Thyroid gland (tissue), 4 donors: ENCODE data around the gene CCDC201.

ENCODE experiments used
- POLR2A ChIP-seq, 2 donors: fragments of 450-650 bp; IDR thresholded peaks; one replicate each; pipeline ENCODE4 v1.6.1; 2017; ENCODE audit warnings: antibody characterized with exemption in 2 of 2, mild to moderate bottlenecking in 2 of 2, moderate library complexity in 1 of 2
- TF ChIP-seq, protein P1 (sequence below), 6 experiments: fragments of 200-600 bp in 3 of 6; fragments of 450-650 bp in 3 of 6; sonication (generic) in 3 of 6; IDR thresholded peaks; one replicate each; pipeline ENCODE4 v1.5.1; 2016 to 2019; ENCODE audit warnings: antibody characterized with exemption in 6 of 6, mild to moderate bottlenecking in 2 of 6, inconsistent platforms in 1 of 6, moderate library complexity in 1 of 6

DNA sequence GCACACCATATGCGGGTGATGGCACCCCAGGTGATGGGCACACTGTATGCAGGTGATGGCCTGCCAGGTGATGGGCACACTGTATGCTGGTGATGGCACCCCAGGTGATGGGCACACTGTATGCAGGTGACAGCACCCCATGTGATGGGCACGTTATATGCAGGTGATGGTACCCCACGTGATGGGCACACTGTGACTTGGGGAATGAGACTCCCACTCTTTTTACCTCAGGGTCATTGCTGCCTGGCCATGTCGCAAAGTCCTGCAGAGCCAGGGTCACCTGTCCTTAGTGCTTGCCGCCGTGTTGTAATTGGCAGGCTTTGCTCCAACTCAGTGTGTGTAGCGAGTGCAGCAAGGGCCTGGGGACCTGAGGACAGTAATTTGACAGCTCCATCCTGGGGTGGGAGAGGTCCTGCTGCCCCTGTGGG lies 7.6 kb upstream of the CCDC201 start:
- no peak for TF ChIP-seq POLR2A (IDR thresholded peaks at IDR 0.05)
- TF ChIP-seq, protein P1, sequence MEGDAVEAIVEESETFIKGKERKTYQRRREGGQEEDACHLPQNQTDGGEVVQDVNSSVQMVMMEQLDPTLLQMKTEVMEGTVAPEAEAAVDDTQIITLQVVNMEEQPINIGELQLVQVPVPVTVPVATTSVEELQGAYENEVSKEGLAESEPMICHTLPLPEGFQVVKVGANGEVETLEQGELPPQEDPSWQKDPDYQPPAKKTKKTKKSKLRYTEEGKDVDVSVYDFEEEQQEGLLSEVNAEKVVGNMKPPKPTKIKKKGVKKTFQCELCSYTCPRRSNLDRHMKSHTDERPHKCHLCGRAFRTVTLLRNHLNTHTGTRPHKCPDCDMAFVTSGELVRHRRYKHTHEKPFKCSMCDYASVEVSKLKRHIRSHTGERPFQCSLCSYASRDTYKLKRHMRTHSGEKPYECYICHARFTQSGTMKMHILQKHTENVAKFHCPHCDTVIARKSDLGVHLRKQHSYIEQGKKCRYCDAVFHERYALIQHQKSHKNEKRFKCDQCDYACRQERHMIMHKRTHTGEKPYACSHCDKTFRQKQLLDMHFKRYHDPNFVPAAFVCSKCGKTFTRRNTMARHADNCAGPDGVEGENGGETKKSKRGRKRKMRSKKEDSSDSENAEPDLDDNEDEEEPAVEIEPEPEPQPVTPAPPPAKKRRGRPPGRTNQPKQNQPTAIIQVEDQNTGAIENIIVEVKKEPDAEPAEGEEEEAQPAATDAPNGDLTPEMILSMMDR (IDR thresholded peaks at IDR 0.05) = no peak
